ENCODE data around the gene FOSB. TPM values are rescaled to one million over a fixed set of nuclear protein-coding genes. Genes with fewer than 3 reads are reported as not detected.

FOSB gene
- total and polyA plus RNA-seq, 7 experiments from 2014 or later, result 2.1 to 1,925 (median 19.3) TPM

- CTCF ChIA-PET, result interaction anchor here (0.8 to 9.4 kb wide), 20 partner anchors 9 to 352 kb away, joined by 3 to 217 read pairs (median 6); partner anchors contain the start of genes FOSB and PPP1R13L
- ATAC-seq (no peak), DNase-seq (peak in 1 of 9 donors; percentile 53)
- Histone ChIP-seq H3K27me3 (ENCODE audit: control insufficient read depth in 2 of 2, insufficient read depth in 2 of 2, low read length in 2 of 2) (no peaks in the 10 kb centered on the region), H3K36me3 (ENCODE audit: control insufficient read depth in 2 of 3, insufficient read depth in 3 of 3, low read length in 3 of 3) (no peaks in the 10 kb centered on the region), H3K4me3 (ENCODE audit: low read length) (peak overlapping the region; percentile 78), H3K9me3 (ENCODE audit: control insufficient read depth in 2 of 3, low read length in 3 of 3) (no peaks in the 10 kb centered on the region), H3K4me1 (ENCODE audit: control insufficient read depth in 2 of 2, insufficient read depth in 2 of 2, low read length in 2 of 2) (peaks cover 7 to 11% of the 10 kb centered on the region in 2 donors), H3K27ac (ENCODE audit: low read depth, low read length) (peak overlapping the region; percentile 94)
- H3K27me3 Mint-ChIP-seq, result peaks cover under 1 to 43% (median 8%) of the 10 kb centered on the region in 5 donors
- intact Hi-C loops (cut with micrococcal nuclease), result loop anchor here (1.0 to 5.0 kb wide), 10 partner anchors 9 to 731 kb away; partner anchors contain the start of genes BCL3 (in 1 of the 2), POLR1G (in 1 of the 2), PPP1R13L (in 1 of the 2) and RTN2 (in 1 of the 2)
- POLR2A ChIA-PET, result interaction anchor here (0.6 to 4.5 kb wide), 11 partner anchors 9 to 166 kb away, joined by 3 to 64 read pairs (median 4); partner anchors contain the start of gene FOSB
- H3K36me3 Mint-ChIP-seq, result peaks cover 0 to 1% (median 0%) of the 10 kb centered on the region in 5 donors
- H3K4me1 Mint-ChIP-seq, result peaks cover 24 to 47% (median 33%) of the 10 kb centered on the region in 7 donors
- H3K9me3 Mint-ChIP-seq, result peaks cover 0 to 58% (median 0%) of the 10 kb centered on the region in 11 donors
- H3K4me3 Mint-ChIP-seq, result peak overlapping the region; percentile 62 to 96 (median 79)
- peak overlapping the region; percentile 95 to 100 (median 99) for H3K27ac Mint-ChIP-seq
Measured at GRCh38 chr19:45477713-45478453, 10.1 kb downstream of the FOSB start.

GRCh38 chr19:45478454-45479238 lies 10.8 kb downstream of the FOSB start:
- H3K27ac ChIP-seq (ENCODE audit: low read depth, low read length), result peak overlapping the region; percentile 94
- H3K4me1 ChIP-seq (ENCODE audit: control insufficient read depth in 2 of 2, insufficient read depth in 2 of 2, low read length in 2 of 2), result peaks cover 7 to 11% of the 10 kb centered on the region in 2 donors
- DNase-seq (peak; percentile 77 to 94 (median 91)), ATAC-seq (peak; percentile 62)
- peaks cover 0 to 1% (median 0%) of the 10 kb centered on the region in 5 donors for H3K36me3 Mint-ChIP-seq
- H3K27me3 ChIP-seq (ENCODE audit: control insufficient read depth in 2 of 2, insufficient read depth in 2 of 2, low read length in 2 of 2), result no peaks in the 10 kb centered on the region
- no peaks in the 10 kb centered on the region for H3K36me3 ChIP-seq (ENCODE audit: control insufficient read depth in 2 of 3, insufficient read depth in 3 of 3, low read length in 3 of 3)
- ChIA-PET CTCF (interaction anchor here (0.8 to 9.4 kb wide), 23 partner anchors 9 to 352 kb away, joined by 3 to 217 read pairs (median 5); partner anchors contain the start of genes FOSB, PPM1N, PPP1R13L and RTN2), POLR2A (interaction anchor here (0.6 to 4.5 kb wide), 16 partner anchors 8 to 165 kb away, joined by 3 to 64 read pairs (median 4); partner anchors contain the start of gene FOSB)
- H3K4me3 ChIP-seq (ENCODE audit: low read length), result peak overlapping the region; percentile 78
- H3K9me3 Mint-ChIP-seq, result peaks cover 0 to 52% (median 0%) of the 10 kb centered on the region in 11 donors
- H3K27me3 Mint-ChIP-seq, result peaks cover 0 to 38% (median 6%) of the 10 kb centered on the region in 5 donors
- H3K4me1 Mint-ChIP-seq, result peaks cover 23 to 43% (median 33%) of the 10 kb centered on the region in 7 donors
- H3K9me3 ChIP-seq (ENCODE audit: control insufficient read depth in 2 of 3, low read length in 3 of 3), result no peaks in the 10 kb centered on the region
- intact Hi-C loops (cut with micrococcal nuclease), result loop anchor here (1.0 to 5.0 kb wide), 10 partner anchors 9 to 731 kb away; partner anchors contain the start of genes BCL3 (in 1 of the 2), POLR1G (in 1 of the 2), PPP1R13L (in 1 of the 2) and RTN2 (in 1 of the 2)
- H3K27ac Mint-ChIP-seq, result peak overlapping the region; percentile 95 to 100 (median 99)
- peak overlapping the region; percentile 62 to 96 (median 79) for H3K4me3 Mint-ChIP-seq

GRCh38 chr19:45483033-45483432 lies 15.2 kb downstream of the FOSB start:
- Mint-ChIP-seq H3K9me3 (peaks cover 0 to 17% (median 0%) of the 10 kb centered on the region in 11 donors), H3K36me3 (no peaks in the 10 kb centered on the region), H3K4me1 (peaks cover 2 to 27% (median 17%) of the 10 kb centered on the region in 7 donors), H3K4me3 (no peak overlapping the region), H3K27ac (no peak overlapping the region), H3K27me3 (peaks cover 0 to 7% (median 0%) of the 10 kb centered on the region in 5 donors)
- intact Hi-C loops (cut with micrococcal nuclease), result no loop called here
- H3K9me3 ChIP-seq (ENCODE audit: control insufficient read depth in 2 of 3, low read length in 3 of 3), result no peaks in the 10 kb centered on the region
- no peaks in the 10 kb centered on the region for H3K27me3 ChIP-seq (ENCODE audit: control insufficient read depth in 2 of 2, insufficient read depth in 2 of 2, low read length in 2 of 2)
- ChIA-PET CTCF (interaction anchor here (0.7 to 9.4 kb wide), 2 partner anchors 43 to 159 kb away, joined by 3 to 217 read pairs; no protein-coding TSS in a partner anchor), POLR2A (interaction anchor here (0.6 kb wide), 1 partner anchor 13 kb away, joined by 3 read pairs; no protein-coding TSS in a partner anchor)
- no peaks in the 10 kb centered on the region for H3K36me3 ChIP-seq (ENCODE audit: control insufficient read depth in 2 of 3, insufficient read depth in 3 of 3, low read length in 3 of 3)
- no peak for ATAC-seq
- H3K27ac ChIP-seq (ENCODE audit: low read depth, low read length), result no peak overlapping the region
- no peak overlapping the region for H3K4me3 ChIP-seq (ENCODE audit: low read length)
- no peak for DNase-seq
- H3K4me1 ChIP-seq (ENCODE audit: control insufficient read depth in 2 of 2, insufficient read depth in 2 of 2, low read length in 2 of 2), result peaks cover 2 to 6% of the 10 kb centered on the region in 2 donors

- Histone ChIP-seq H3K36me3 (ENCODE audit: control insufficient read depth in 2 of 3, insufficient read depth in 3 of 3, low read length in 3 of 3) (no peaks in the 10 kb centered on the region), H3K27ac (ENCODE audit: low read depth, low read length) (no peak overlapping the region), H3K4me3 (ENCODE audit: low read length) (no peak overlapping the region), H3K27me3 (ENCODE audit: control insufficient read depth in 2 of 2, insufficient read depth in 2 of 2, low read length in 2 of 2) (no peaks in the 10 kb centered on the region), H3K9me3 (ENCODE audit: control insufficient read depth in 2 of 3, low read length in 3 of 3) (no peaks in the 10 kb centered on the region), H3K4me1 (ENCODE audit: control insufficient read depth in 2 of 2, insufficient read depth in 2 of 2, low read length in 2 of 2) (peaks cover 0 to 4% of the 10 kb centered on the region in 2 donors)
- Mint-ChIP-seq H3K27ac (peak overlapping the region in 5 of 9 donors; percentile 24 to 88 (median 51)), H3K27me3 (peaks cover 0 to 7% (median 0%) of the 10 kb centered on the region in 5 donors), H3K36me3 (no peaks in the 10 kb centered on the region), H3K4me1 (peaks cover 0 to 17% (median 7%) of the 10 kb centered on the region in 7 donors), H3K4me3 (peak overlapping the region in 4 of 10 donors; percentile 10 to 96 (median 42)), H3K9me3 (peaks cover 0 to 6% (median 0%) of the 10 kb centered on the region in 11 donors)
- POLR2A ChIA-PET, result interaction anchor here (1.5 kb wide), 1 partner anchor 45 kb away, joined by 11 read pairs; no protein-coding TSS in a partner anchor
- intact Hi-C loops (cut with micrococcal nuclease), result loop anchor here (2.0 kb wide), 3 partner anchors 16 to 246 kb away; partner anchors contain the start of genes FBXO46 (in 1 of the 2) and VASP (in 1 of the 2)
- no peak for DNase-seq
- CTCF ChIA-PET, result interaction anchor here (0.6 to 3.5 kb wide), 11 partner anchors 11 to 233 kb away, joined by 3 to 47 read pairs (median 5); partner anchors contain the start of gene OPA3
- no peak for ATAC-seq
Measured at GRCh38 chr19:45484273-45484945, 16.6 kb downstream of the FOSB start.

GRCh38 chr19:45485305-45486077 lies 17.7 kb downstream of the FOSB start:
- Mint-ChIP-seq H3K4me1 (peaks cover 0 to 13% (median 5%) of the 10 kb centered on the region in 7 donors), H3K27me3 (peaks cover 0 to 7% (median 0%) of the 10 kb centered on the region in 5 donors), H3K27ac (peak overlapping the region in 8 of 9 donors; percentile 34 to 88 (median 82)), H3K36me3 (no peaks in the 10 kb centered on the region), H3K4me3 (peak overlapping the region; percentile 83 to 96 (median 90)), H3K9me3 (peaks cover 0 to 2% (median 0%) of the 10 kb centered on the region in 11 donors)
- Histone ChIP-seq H3K27ac (ENCODE audit: low read depth, low read length) (peak overlapping the region; percentile 60), H3K9me3 (ENCODE audit: control insufficient read depth in 2 of 3, low read length in 3 of 3) (no peaks in the 10 kb centered on the region), H3K4me1 (ENCODE audit: control insufficient read depth in 2 of 2, insufficient read depth in 2 of 2, low read length in 2 of 2) (peaks cover 0 to 4% of the 10 kb centered on the region in 2 donors), H3K4me3 (ENCODE audit: low read length) (peak overlapping the region; percentile 85), H3K36me3 (ENCODE audit: control insufficient read depth in 2 of 3, insufficient read depth in 3 of 3, low read length in 3 of 3) (no peaks in the 10 kb centered on the region), H3K27me3 (ENCODE audit: control insufficient read depth in 2 of 2, insufficient read depth in 2 of 2, low read length in 2 of 2) (no peaks in the 10 kb centered on the region)
- ATAC-seq (peak; percentile 99), DNase-seq (peak; percentile 91 to 98 (median 95))
- intact Hi-C loops (cut with micrococcal nuclease), result loop anchor here (1.0 to 2.0 kb wide), 15 partner anchors 12 to 307 kb away; partner anchors contain the start of genes OPA3 (in 2 of the 2), PPP1R13L (in 2 of the 2), RTN2 (in 2 of the 2) and BLOC1S3 (in 1 of the 2)
- ChIA-PET CTCF (interaction anchor here (0.5 to 3.5 kb wide), 21 partner anchors 9 to 1808 kb away, joined by 3 to 47 read pairs (median 4); partner anchors contain the start of gene OPA3), POLR2A (interaction anchor here (0.6 to 1.5 kb wide), 6 partner anchors 11 to 72 kb away, joined by 3 to 11 read pairs (median 4); no protein-coding TSS in a partner anchor)
